Endothelial cell of umbilical vein (primary cell): ENCODE results near the gene SLC46A3.

Source experiments
- CTCF ChIP-seq, 2 donors: IDR thresholded peaks; 1 replicate in 1 of 2; 2 replicates in 1 of 2; pipeline ENCODE4 v1.5.1; 2011; ENCODE audit warnings: low read length in 2 of 2, mild to moderate bottlenecking in 2 of 2, moderate library complexity in 2 of 2, control low read depth in 1 of 2, inconsistent platforms in 1 of 2, low read depth in 1 of 2; ENCODE audit not compliant: insufficient read depth in 1 of 2; ENCODE audit errors: extremely low read depth in 1 of 2
- EZH2 ChIP-seq: IDR thresholded peaks from 2 replicates; pipeline ENCODE4 v1.6.1; 2012; ENCODE audit warnings: borderline replicate concordance, low read depth, mild to moderate bottlenecking, moderate library complexity, low read length, inconsistent platforms; ENCODE audit not compliant: severe bottlenecking
- MAX ChIP-seq: IDR thresholded peaks from 2 replicates; pipeline ENCODE4 v1.6.1; 2011; ENCODE audit not compliant: insufficient read depth, insufficient read length
- POLR2AphosphoS5 ChIP-seq: IDR thresholded peaks from 2 replicates; pipeline ENCODE4 v1.6.1; 2012; ENCODE audit warnings: low read depth, mild to moderate bottlenecking, control low read depth, low read length, moderate library complexity; ENCODE audit not compliant: insufficient read depth

- no peak for TF ChIP-seq CTCF (IDR thresholded peaks at IDR 0.05; ENCODE audit: extremely low read depth in 1 of 2, insufficient read depth in 1 of 2, low read depth in 1 of 2, low read length in 2 of 2)
- TF ChIP-seq POLR2AphosphoS5: no peak
- no peak for TF ChIP-seq MAX
- TF ChIP-seq EZH2: no peak
Observed at GRCh38 chr13:28741084-28741491, 22.3 kb upstream of the SLC46A3 start.
